Retinal pigment epithelial cell (primary cell): ENCODE measurements around the gene CPEB3.

Source experiments
- DNase-seq: peaks from one replicate; pipeline ENCODE4 v3.0.0-alpha.2; 2010; ENCODE audit warnings: low read depth
- H3K4me3 ChIP-seq: 2 replicates; pipeline ENCODE4 v1.5.1; 2011; ENCODE audit warnings: mild to moderate bottlenecking, low read length, control low read depth, moderate library complexity
- CTCF ChIP-seq: conservative IDR thresholded peaks from 2 replicates; pipeline ENCODE4 v1.5.1; 2011; ENCODE audit warnings: low read depth, low read length, control low read depth, inconsistent platforms

Gene CPEB3

GRCh38 chr10:92173996-92174395 lies 116.9 kb downstream of the CPEB3 start:
- H3K4me3 ChIP-seq = no peak overlapping the region
- no peak for TF ChIP-seq CTCF
- DNase-seq = no peak

- DNase-seq = no peak
- no peak overlapping the region for H3K4me3 ChIP-seq
- no peak for TF ChIP-seq CTCF
Observed at GRCh38 chr10:92164036-92164696, 126.7 kb downstream of the CPEB3 start.

GRCh38 chr10:92162541-92162940 lies 128.3 kb downstream of the CPEB3 start:
- TF ChIP-seq CTCF = no peak
- no peak overlapping the region for H3K4me3 ChIP-seq
- DNase-seq = no peak

- no peak for TF ChIP-seq CTCF
- DNase-seq = no peak
- no peak overlapping the region for H3K4me3 ChIP-seq
Observed at GRCh38 chr10:92156874-92157773, 133.8 kb downstream of the CPEB3 start.

- no peak overlapping the region for H3K4me3 ChIP-seq
- no peak for TF ChIP-seq CTCF
- no peak for DNase-seq
Observed at GRCh38 chr10:92150823-92151222, 140.1 kb downstream of the CPEB3 start.

GRCh38 chr10:92149261-92149660 lies 141.6 kb downstream of the CPEB3 start:
- no peak for DNase-seq
- no peak overlapping the region for H3K4me3 ChIP-seq
- no peak for TF ChIP-seq CTCF
